ENCODE results near the gene FAM114A1. TPM values are rescaled to one million over a fixed set of nuclear protein-coding genes. Genes with fewer than 3 reads are reported as not detected.
"Not testable (repeated sequence)": the region's sequence is repeated elsewhere in the genome, so short reads cannot be mapped to it uniquely, and the experiment has no call there.

The FAM114A1 gene
- total RNA-seq, 1 donor from 2014 or later, result 26.1 TPM

- no peak for DNase-seq (ENCODE audit: low spot score)
- intact Hi-C loops (cut with DNase I), result no loop called here
These were observed 88.4 kb downstream of the FAM114A1 start for GRCh38 chr4:38955957-38956356.

- no peak for DNase-seq (ENCODE audit: low spot score)
- intact Hi-C loops (cut with DNase I), result no loop called here
These were observed 89.7 kb downstream of the FAM114A1 start for GRCh38 chr4:38957261-38957815.

GRCh38 chr4:38957893-38958292, 90.3 kb downstream of the FAM114A1 start:
- intact Hi-C loops (cut with DNase I), result no loop called here
- no peak for DNase-seq (ENCODE audit: low spot score)

DNA sequence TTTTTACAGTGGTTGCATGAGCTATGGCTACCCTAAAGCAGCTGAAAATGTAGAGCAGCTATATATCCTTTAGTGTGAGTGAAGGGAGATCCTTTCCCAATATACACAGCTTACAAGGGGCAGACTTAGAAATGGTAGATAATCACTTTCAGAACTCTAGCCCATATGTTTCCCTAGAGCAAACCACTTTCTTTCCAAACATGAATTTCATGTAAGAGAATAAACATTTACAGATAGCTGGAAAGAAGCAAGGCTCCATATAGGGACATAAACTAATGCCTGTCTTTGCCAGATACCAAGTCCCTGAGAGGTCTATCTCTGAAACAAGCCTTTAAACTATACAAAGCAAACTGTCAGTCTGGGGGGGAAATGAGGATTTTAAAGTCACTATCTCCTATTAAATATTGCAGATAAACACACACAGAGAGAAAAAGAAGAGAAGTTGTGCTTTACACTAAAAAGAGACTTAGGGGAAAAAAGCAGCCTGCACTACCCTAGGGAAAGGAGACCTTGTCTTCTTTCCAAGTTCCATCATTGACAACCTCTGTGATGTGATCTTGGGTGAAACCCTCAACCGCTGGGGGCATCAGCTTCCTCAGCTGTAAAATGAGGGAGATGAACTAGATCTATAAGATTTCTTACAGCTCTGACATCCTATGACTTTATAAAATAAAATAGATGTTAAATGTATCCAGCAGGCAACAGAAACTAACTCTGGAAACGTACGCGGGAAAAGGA, 91.0 kb downstream of the FAM114A1 start:
- intact Hi-C loops (cut with DNase I), result no loop called here
- DNase-seq (ENCODE audit: low spot score), result no peak

DNA sequence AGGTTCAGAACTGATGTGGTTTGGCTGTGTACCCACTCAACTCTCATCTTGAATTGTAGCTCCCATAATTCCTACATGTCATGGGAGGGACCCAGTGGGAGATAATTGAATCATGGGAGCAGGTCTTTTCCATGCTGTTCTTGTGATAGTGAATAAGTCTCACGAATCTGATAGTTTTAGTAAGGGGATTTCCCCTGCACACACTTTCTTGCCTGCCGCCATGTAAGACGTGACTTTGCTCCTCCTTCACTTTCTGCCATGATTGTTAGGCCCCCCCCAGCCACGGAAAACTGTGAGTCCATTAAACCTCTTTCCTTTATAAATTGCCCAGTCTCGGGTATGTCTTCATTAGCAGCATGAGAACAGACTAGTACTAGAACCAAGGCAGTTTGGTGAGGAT, 91.6 kb downstream of the FAM114A1 start:
- not testable (repeated sequence) for DNase-seq (ENCODE audit: low spot score)

DNA sequence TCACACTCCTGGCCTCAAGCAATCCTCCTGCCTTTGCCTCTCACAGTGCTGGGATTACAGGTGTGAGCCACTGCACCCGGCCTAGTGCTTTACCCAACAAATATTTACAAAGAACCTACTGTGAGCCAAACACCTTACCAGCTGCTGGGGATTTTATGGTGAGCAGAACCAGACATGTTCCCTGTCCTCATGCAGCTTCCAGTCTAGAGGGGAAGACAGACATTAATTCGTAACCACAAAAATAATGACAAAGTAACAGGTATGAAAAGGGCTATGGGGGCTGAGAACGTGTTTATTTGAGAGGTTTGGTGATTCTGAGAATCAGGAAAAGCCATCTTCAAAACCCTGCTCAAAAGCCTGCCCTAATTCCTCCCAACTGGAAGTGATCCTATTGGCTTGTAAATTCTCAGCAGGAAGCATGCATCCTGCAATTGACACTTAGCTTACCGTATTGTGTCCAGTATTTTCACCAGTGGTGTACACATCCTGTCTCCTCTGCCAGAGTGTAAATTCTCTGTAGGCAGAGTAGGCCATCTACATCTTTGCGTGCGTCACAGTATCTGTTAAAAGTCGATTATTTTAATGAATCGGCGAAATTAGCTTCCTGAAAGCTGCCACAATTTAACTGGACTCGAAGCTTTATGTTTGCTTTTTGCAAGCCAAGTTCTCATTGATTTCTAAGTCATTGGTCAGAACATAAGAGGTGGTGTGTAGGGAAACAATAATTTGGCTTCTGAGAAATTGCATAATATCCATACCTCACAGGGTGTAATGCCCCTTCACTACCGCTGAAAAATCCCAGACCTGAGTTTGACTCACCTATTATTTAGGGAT, 97.6 kb downstream of the FAM114A1 start:
- no peak for DNase-seq (ENCODE audit: low spot score)
- intact Hi-C loops (cut with DNase I), result no loop called here

More for the DNA sequence above, 91.6 kb downstream of the FAM114A1 start:
- intact Hi-C loops (cut with DNase I), result not testable (repeated sequence)

DNA sequence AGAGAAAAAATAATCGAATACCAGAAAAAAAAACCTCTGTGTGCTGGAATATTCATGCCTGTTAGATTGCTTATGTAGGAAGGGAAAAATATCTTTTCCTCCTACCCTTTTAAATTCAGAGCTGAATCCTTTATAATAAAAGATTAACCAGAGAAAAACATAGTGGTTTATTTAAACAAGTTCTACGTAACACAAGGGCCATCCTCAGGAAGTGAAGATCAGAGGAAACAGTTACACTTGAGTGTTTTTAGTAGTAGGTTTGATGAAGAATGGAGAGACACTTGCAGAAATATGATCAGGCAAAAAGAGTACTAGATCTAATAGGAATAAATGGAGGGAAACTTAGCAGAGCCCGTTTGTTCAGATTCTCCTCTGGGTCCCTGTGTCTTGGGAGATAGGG, 98.3 kb downstream of the FAM114A1 start:
- intact Hi-C loops (cut with DNase I), result no loop called here

GRCh38 chr4:38967260-38968095, 99.9 kb downstream of the FAM114A1 start:
- DNase-seq (ENCODE audit: low spot score), result no peak
- intact Hi-C loops (cut with DNase I), result no loop called here

More for the DNA sequence above, 98.3 kb downstream of the FAM114A1 start:
- no peak for DNase-seq (ENCODE audit: low spot score)

- DNase-seq (ENCODE audit: low spot score), result no peak
- intact Hi-C loops (cut with DNase I), result no loop called here
These were observed 101.1 kb downstream of the FAM114A1 start for GRCh38 chr4:38968668-38969067.

DNA sequence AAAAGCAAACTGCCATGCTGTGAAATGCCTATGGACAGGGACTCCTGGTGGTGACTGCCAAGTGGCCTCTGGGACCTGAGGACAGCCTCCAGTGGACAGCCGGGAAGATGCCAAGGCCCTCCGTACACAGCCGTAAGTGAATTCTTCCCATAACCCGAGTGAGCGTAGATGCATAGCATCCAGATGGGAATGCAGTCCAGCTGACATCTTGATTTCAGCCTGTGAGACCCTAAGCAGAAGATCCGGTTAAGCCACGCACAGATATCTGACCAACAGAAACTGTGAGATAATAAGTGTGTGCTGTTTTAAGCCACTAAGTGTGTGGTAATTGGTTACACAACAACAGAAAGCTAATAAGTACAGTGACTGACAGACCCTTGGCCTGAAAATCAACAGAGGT, 108.7 kb downstream of the FAM114A1 start:
- no peak for DNase-seq (ENCODE audit: low spot score)
- intact Hi-C loops (cut with DNase I), result no loop called here

DNA sequence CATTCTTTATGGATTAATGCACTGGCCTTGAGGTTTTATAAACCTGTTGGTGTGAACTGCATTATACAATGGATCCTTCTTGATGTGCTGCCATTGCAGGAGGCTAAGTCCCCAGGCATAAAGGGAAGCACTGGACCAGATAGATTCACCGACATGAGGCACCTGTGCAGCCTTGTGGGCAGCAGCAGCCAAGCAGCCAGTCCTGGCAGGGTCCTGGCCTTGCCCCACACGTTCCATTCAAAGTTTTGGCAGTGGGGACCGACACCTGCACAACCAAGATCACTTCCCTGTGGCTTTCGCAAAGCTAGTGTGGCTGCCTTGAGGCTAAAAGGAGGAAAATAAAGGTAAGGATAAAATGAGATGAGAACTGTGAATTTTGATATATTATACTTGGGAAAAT, 111.5 kb downstream of the FAM114A1 start:
- intact Hi-C loops (cut with DNase I), result no loop called here
- DNase-seq (ENCODE audit: low spot score), result no peak

- intact Hi-C loops (cut with DNase I), result no loop called here
- no peak for DNase-seq (ENCODE audit: low spot score)
These were observed 112.1 kb downstream of the FAM114A1 start for GRCh38 chr4:38979511-38980230.

GRCh38 chr4:38980903-38981676, 113.5 kb downstream of the FAM114A1 start:
- intact Hi-C loops (cut with DNase I), result no loop called here

DNA sequence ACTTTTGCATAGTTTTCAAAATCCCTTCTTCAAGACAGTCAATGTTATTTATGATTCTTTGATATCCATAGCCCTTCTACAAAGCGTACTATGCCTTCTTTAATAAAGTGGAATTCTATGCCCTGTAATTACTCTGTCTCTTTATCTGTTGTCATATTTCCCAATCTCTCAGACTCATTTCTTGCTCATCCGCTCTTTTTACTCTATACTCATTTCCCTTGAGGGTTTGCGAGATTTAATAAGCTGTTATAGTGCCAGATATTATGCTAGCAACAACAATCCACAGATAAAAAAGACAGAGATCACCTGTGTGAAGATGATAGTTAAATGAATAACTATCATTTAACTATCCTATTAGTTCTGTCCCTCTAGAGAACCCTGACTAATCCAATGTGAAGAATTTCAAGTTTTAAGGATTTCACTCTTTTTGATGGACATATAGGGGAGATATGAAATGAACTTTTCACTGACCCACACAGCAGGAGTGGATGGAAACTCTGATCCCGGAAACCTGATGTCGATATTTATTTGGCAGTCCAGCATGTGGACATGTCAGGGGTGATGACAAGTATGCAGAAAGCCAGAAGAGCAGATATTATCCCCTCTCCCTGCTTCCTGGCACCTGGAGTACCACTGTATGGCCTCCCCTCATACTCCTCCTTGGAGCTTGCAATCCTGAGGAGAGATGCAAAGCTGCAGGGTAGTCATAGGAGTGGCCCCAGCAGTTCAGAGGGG, 114.9 kb downstream of the FAM114A1 start:
- intact Hi-C loops (cut with DNase I), result no loop called here
- DNase-seq (ENCODE audit: low spot score), result no peak

More at GRCh38 chr4:38980903-38981676, 113.5 kb downstream of the FAM114A1 start:
- no peak for DNase-seq (ENCODE audit: low spot score)

DNA sequence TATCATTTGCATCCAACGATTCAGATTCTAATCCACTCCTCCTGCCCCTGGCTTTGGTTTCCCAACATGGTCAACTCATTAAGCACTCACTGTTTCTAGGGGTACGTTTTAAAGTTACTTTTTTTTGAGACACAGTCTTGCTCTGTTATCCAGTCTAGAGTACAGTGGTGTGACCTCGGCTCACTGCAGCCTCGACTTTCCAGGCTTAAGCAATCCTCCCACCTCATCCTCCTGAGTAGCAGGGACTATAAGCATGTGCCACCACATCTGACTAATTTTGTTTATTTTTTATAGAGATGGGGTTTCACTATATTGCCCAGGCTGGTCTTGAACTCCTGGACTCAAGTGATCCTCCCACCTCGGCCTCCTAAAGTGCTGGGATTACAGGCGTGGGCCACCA, 115.7 kb downstream of the FAM114A1 start:
- DNase-seq (ENCODE audit: low spot score), result no peak
- intact Hi-C loops (cut with DNase I), result no loop called here

DNA sequence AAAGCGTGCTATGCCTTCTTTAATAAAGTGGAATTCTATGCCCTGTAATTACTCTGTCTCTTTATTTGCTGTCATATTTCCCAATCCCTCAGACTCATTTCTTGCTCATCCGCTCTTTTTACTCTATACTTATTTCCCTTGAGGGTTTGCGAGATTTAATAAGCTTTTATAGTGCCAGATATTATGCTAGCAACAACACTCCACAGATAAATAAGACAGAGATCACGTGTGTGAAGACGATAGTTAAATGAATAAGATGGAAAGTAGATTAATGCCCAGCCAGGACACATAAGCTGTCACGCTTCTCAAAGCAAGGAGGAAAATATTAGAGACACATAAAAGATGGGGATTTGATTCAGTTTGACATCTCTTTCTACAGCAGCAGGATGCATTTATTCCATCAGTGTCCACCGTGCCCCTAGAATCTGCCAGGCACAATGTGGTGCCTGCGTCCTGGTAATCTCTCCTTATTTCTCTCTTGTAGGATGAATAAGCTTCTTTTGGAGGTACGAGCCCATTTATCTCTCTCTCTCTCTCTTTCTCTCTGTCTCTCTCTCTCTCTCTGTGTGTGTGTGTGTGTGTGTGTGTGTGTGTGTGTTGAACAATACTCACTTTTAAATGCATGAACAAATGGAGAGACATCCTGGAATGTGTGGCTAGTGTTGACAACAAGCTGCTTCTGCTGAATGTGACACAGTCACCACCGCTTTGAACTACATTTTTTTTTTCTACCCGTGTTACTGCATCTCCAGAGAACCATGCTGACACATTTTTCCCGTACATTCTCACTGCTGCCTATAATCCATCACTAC, 116.4 kb downstream of the FAM114A1 start:
- intact Hi-C loops (cut with DNase I), result no loop called here
- DNase-seq (ENCODE audit: low spot score), result no peak

All from cardiac septum (tissue), 1 donor.